PC-9 (cell line): Measurements from ENCODE around the gene SORT1. TPM values are rescaled to one million over a fixed set of nuclear protein-coding genes. Genes with fewer than 3 reads are reported as not detected.
"Not testable (repeated sequence)": the region's sequence is repeated elsewhere in the genome, so short reads cannot be mapped to it uniquely, and the experiment has no call there.

Experiments
- Bru-seq: library from RNA; stranded (reverse); fragments of 400-500 nt; gene quantifications from one replicate; lab custom pipeline; 2021; lab: Mats Ljungman, UMichigan
- BruChase-seq, 2 experiments: library from RNA; stranded (reverse); fragments of 400-500 nt; gene quantifications; one replicate each; lab custom pipeline; 2021; lab: Mats Ljungman, UMichigan
- BruUV-seq: library from RNA; stranded (reverse); fragments of 400-500 nt; replicated peaks from 2 replicates; lab custom pipeline; 2021; lab: Mats Ljungman, UMichigan
- CTCF ChIA-PET: fragments of 300-600 bp; sonication (Branson Sonifier 250); formaldehyde crosslinking; loops from one replicate; lab custom pipeline; 2022; ENCODE audit warnings: antibody characterized with exemption; lab: Charles Lee
- POLR2A ChIA-PET: fragments of 300-600 bp; sonication (Branson Sonifier 250); formaldehyde crosslinking; loops from one replicate; lab custom pipeline; 2022; ENCODE audit warnings: antibody characterized with exemption; ENCODE audit not compliant: unreplicated experiment; lab: Charles Lee
- DNase-seq, 2 experiments: peaks; one replicate each; pipeline versions ENCODE4 v3.0.0 to v3.0.0-alpha.2; 2015 to 2022; ENCODE audit warnings: mixed read lengths in 1 of 2
- H2AFZ ChIP-seq: fragments of 200-600 bp; sonication (generic); 2 replicates; pipeline ENCODE4 v1.8.1; 2017; ENCODE audit warnings: antibody characterized with exemption
- H3F3A ChIP-seq: fragments of 200-600 bp; sonication (generic); 2 replicates; pipeline ENCODE4 v1.8.1; 2017; ENCODE audit warnings: antibody characterized with exemption, mild to moderate bottlenecking, low read depth; ENCODE audit not compliant: insufficient read depth
- H3K27ac ChIP-seq: fragments of 200-600 bp; sonication (generic); 2 replicates; pipeline ENCODE4 v1.6.1; 2016; ENCODE audit warnings: mixed run types
- H3K27me3 ChIP-seq: fragments of 200-600 bp; sonication (generic); 2 replicates; pipeline ENCODE4 v1.6.1; 2016; ENCODE audit warnings: low read depth, mixed run types; ENCODE audit not compliant: insufficient read depth
- H3K36me3 ChIP-seq: fragments of 200-600 bp; sonication (generic); 2 replicates; pipeline ENCODE4 v1.6.1; 2016; ENCODE audit warnings: low read depth, mixed run types
- H3K4me1 ChIP-seq: fragments of 200-600 bp; sonication (generic); replicated peaks from 2 replicates; pipeline ENCODE4 v1.6.1; 2016; ENCODE audit warnings: mixed run types; ENCODE audit not compliant: insufficient read depth
- H3K4me2 ChIP-seq: fragments of 200-600 bp; sonication (generic); 2 replicates; pipeline ENCODE4 v1.6.1; 2017; ENCODE audit warnings: mixed run types
- H3K4me3 ChIP-seq: fragments of 200-600 bp; sonication (generic); 2 replicates; pipeline ENCODE4 v1.6.1; 2016; ENCODE audit warnings: mixed run types
- H3K79me2 ChIP-seq: fragments of 200-600 bp; sonication (generic); 2 replicates; pipeline ENCODE4 v1.6.1; 2017; ENCODE audit warnings: low read depth, mixed run types
- H3K9me2 ChIP-seq: fragments of 200-600 bp; sonication (generic); 2 replicates; pipeline ENCODE4 v1.8.1; 2017; ENCODE audit warnings: mild to moderate bottlenecking; ENCODE audit not compliant: insufficient read depth
- H3K9me3 ChIP-seq: fragments of 200-600 bp; sonication (generic); 2 replicates; pipeline ENCODE4 v1.8.1; 2016; ENCODE audit warnings: low read depth; ENCODE audit not compliant: insufficient read depth
- H4K20me1 ChIP-seq: fragments of 200-600 bp; sonication (generic); 2 replicates; pipeline ENCODE4 v1.8.1; 2017; ENCODE audit not compliant: insufficient read depth
- EZH2 ChIP-seq: fragments of 200-600 bp; sonication (generic); IDR thresholded peaks from 2 replicates; pipeline ENCODE4 v1.8.0; 2017; ENCODE audit warnings: antibody characterized with exemption, low read depth
- intact Hi-C: fragments of 100-400 bp; cut with micrococcal nuclease; formaldehyde crosslinking; loops from one replicate; pipeline ENCODE4 v1.10.0; 2022; ENCODE audit not compliant: unreplicated experiment
- long read RNA-seq: library from polyadenylated mRNA; stranded (forward); transcript quantifications from one replicate; pipeline ENCODE4 v2.0.0, GENCODE V29; 2022
- total RNA-seq: library from RNA; stranded (reverse); gene quantifications from 2 replicates; pipeline ENCODE4 v1.2.3, GENCODE V29; 2021
- TF ChIP-seq, protein P1 (sequence below): fragments of 200-600 bp; sonication (generic); conservative IDR thresholded peaks from 2 replicates; pipeline ENCODE4 v1.6.1; 2017; ENCODE audit warnings: mixed run types, antibody characterized with exemption, mild to moderate bottlenecking, moderate library complexity

SORT1 gene
- total RNA-seq (25.7 and 27.9 TPM in 2 replicates), Bru-seq, nascent RNA (percentile 55 among the genes with signal in this experiment), BruChase-seq, experiment 1, labeled RNA remaining after a 2-hour chase (percentile 62 among the genes with signal in this experiment), BruChase-seq, experiment 2, labeled RNA remaining after a 6-hour chase (percentile 67 among the genes with signal in this experiment)
- long read RNA-seq, full-length matches to known transcripts: 9 of 59 reads
- long read RNA-seq, partial matches to known transcripts: 3 of 59 reads
- long read RNA-seq, other reads (novel, unspliced or antisense): 47 of 59 reads

DNA sequence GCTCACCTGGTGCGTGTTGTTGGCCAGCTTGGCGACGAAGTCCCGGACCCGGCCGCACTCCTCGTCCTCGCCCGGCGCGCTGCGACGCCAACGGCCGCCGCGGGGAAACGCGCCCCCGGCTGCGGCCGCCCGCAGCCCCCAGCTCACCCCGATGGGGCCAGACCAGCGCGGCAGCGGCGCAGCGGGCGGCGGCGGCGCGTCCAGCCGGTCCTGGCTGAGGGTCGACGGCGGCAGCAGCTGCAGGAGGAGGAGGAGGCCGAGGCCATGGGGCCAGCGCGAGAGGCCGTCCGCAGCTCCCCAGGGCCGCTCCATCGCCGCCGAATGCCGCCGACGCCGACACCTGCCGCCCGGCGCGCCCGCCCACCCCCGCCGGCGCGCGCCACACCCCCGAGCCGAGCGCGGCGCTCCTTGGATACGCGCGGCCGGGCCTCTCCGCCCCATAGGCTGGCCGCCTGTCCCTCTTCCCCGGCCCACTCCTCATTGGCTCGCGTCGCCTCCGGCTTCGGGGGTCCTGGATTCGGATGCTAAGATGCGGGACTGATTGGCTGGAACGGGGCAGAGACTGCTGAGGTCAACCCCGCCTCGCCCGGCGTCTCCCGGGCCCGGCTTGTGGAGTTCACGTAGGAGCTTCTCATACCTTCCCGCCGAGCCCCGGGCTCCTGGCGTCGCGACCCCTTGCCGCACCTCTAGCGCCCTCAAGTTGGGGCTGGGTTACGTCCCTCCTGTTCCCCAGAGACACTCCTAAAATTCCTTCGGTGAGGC is at the start of gene SORT1:
Gene SORT1 (minus strand): TSS at position 338 of the 762 bp plus-strand sequence. CDS start 26 bp downstream, at position 312.
- Histone ChIP-seq H3K36me3 (peaks cover 14% of the 10 kb centered on the region), H3K4me2 (peak within 1 kb of the TSS; percentile 89), H3K9me2 (no peaks in the 10 kb centered on the region), H3F3A (peaks cover 47% of the 10 kb centered on the region), H3K9me3 (no peaks in the 10 kb centered on the region), H3K27me3 (no peaks in the 10 kb centered on the region), H4K20me1 (no peaks in the 10 kb centered on the region), H3K27ac (no peak within 1 kb of the TSS), H3K4me3 (peak within 1 kb of the TSS; percentile 69), H3K4me1 (peaks cover 38% of the 10 kb centered on the region), H3K79me2 (peaks cover 23% of the 10 kb centered on the region), H2AFZ (peak within 1 kb of the TSS; percentile 80)
- BruUV-seq: no TSS peak
- POLR2A ChIA-PET: interaction anchor here (0.6 to 0.7 kb wide), 3 partner anchors 38 to 132 kb away, joined by 3 to 6 read pairs (median 4); no protein-coding TSS in a partner anchor
- TF ChIP-seq, protein P1, sequence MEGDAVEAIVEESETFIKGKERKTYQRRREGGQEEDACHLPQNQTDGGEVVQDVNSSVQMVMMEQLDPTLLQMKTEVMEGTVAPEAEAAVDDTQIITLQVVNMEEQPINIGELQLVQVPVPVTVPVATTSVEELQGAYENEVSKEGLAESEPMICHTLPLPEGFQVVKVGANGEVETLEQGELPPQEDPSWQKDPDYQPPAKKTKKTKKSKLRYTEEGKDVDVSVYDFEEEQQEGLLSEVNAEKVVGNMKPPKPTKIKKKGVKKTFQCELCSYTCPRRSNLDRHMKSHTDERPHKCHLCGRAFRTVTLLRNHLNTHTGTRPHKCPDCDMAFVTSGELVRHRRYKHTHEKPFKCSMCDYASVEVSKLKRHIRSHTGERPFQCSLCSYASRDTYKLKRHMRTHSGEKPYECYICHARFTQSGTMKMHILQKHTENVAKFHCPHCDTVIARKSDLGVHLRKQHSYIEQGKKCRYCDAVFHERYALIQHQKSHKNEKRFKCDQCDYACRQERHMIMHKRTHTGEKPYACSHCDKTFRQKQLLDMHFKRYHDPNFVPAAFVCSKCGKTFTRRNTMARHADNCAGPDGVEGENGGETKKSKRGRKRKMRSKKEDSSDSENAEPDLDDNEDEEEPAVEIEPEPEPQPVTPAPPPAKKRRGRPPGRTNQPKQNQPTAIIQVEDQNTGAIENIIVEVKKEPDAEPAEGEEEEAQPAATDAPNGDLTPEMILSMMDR: peak; percentile 27; the same call in 1 of the 2 replicates
- TF ChIP-seq EZH2: no peak
- intact Hi-C loops: loop anchor here (1.0 to 2.0 kb wide), 3 partner anchors 114 to 197 kb away; partner anchors contain the start of gene PSRC1
- CTCF ChIA-PET: interaction anchor here (0.6 to 1.8 kb wide), 6 partner anchors 10 to 570 kb away, joined by 3 to 5 read pairs (median 4); partner anchors contain the start of gene PSRC1
- peak; percentile 75 to 83 for DNase-seq

DNA sequence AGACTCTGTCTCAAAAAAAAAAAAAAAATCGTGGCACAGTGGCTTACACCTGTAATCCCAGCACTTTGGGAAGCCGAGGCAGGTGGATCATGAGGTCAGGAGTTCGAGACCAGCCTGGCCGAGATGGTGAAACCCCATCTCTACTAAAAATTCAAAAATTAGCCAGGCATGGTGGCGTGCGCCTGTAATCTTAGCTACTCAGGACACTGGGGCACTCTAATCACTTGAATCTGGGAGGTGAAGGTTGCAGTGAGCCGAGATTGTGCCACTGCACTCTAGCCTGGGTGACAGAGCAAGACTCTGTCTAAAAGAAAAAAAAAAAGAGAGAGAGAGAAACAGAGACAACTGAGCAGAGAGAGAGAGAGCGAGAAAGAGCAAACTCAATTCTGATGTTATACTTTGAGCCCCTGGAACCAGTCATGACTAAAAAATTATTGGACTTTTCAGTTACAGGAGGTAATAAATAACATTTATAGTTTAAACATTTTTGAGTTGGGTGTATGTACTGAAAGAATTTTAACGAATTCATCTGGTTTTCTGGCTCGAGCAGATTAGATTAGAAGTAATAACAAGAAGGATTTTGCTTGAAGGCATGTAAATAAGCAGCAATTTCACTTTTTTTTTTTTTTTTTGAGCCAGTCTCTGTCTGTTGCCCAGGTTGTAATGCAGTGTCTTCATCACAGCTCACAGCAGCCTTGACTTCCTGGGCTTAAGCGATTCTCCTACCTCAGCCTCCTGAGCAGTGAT is 48.4 kb upstream of the SORT1 start:
- H3K27ac ChIP-seq, intact Hi-C loops, H3F3A ChIP-seq, DNase-seq, H3K4me1 ChIP-seq, H2AFZ ChIP-seq, H3K36me3 ChIP-seq, H3K4me3 ChIP-seq, H4K20me1 ChIP-seq, CTCF ChIA-PET, H3K79me2 ChIP-seq, BruUV-seq, H3K4me2 ChIP-seq, H3K9me2 ChIP-seq: not testable (repeated sequence)
- POLR2A ChIA-PET: interaction anchor here (0.6 kb wide), 1 partner anchor 941 kb away, joined by 12 read pairs; no protein-coding TSS in a partner anchor
- Histone ChIP-seq H3K27me3 (peaks cover 37% of the 10 kb centered on the region), H3K9me3 (peaks cover 13% of the 10 kb centered on the region; the same call in 1 of the 2 replicates)

DNA sequence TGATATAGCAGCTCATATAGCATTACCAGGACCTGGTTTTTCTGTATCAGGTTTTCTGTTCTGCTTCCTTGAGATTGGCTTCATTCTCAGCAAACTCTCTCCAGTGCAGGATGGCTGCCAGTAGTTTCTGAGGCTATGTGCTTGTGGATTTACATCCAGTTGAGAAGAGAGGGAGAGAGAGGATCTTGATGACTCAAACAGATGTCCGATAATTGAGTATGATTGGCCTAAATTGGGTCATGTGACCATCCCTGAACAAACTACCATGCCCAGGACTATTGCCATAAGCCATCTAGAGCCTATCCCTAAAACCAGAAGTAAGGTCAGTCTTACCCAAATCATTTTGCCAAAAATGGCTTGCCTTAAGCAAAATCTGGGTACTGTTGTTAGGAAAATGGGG is 46.6 kb upstream of the SORT1 start:
- Histone ChIP-seq H3K27me3 (peaks cover 37% of the 10 kb centered on the region), H3K4me2 (no peak overlapping the region), H3K36me3 (no peaks in the 10 kb centered on the region), H3K27ac (no peak overlapping the region), H3K79me2 (no peaks in the 10 kb centered on the region), H4K20me1 (no peaks in the 10 kb centered on the region), H3K9me2 (no peaks in the 10 kb centered on the region), H2AFZ (no peak overlapping the region), H3K9me3 (peaks cover 13% of the 10 kb centered on the region; the same call in 1 of the 2 replicates), H3F3A (no peaks in the 10 kb centered on the region), H3K4me3 (no peak overlapping the region), H3K4me1 (peaks cover 7% of the 10 kb centered on the region)
- no TSS peak for BruUV-seq
- TF ChIP-seq, protein P1: no peak
- no peak for TF ChIP-seq EZH2
- ChIA-PET CTCF (no interaction called here), POLR2A (no interaction called here)
- DNase-seq: no peak
- intact Hi-C loops: no loop called here
